GM19193 (cell line): ENCODE data around the gene CDH22.

Experiments used
- POLR2A ChIP-seq: IDR thresholded peaks from 4 replicates; pipeline ENCODE4 v1.6.1; 2011; ENCODE audit not compliant: insufficient read depth, insufficient read length; ENCODE audit errors: extremely low read depth

CDH22 gene, protein sequence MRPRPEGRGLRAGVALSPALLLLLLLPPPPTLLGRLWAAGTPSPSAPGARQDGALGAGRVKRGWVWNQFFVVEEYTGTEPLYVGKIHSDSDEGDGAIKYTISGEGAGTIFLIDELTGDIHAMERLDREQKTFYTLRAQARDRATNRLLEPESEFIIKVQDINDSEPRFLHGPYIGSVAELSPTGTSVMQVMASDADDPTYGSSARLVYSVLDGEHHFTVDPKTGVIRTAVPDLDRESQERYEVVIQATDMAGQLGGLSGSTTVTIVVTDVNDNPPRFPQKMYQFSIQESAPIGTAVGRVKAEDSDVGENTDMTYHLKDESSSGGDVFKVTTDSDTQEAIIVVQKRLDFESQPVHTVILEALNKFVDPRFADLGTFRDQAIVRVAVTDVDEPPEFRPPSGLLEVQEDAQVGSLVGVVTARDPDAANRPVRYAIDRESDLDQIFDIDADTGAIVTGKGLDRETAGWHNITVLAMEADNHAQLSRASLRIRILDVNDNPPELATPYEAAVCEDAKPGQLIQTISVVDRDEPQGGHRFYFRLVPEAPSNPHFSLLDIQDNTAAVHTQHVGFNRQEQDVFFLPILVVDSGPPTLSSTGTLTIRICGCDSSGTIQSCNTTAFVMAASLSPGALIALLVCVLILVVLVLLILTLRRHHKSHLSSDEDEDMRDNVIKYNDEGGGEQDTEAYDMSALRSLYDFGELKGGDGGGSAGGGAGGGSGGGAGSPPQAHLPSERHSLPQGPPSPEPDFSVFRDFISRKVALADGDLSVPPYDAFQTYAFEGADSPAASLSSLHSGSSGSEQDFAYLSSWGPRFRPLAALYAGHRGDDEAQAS

DNA sequence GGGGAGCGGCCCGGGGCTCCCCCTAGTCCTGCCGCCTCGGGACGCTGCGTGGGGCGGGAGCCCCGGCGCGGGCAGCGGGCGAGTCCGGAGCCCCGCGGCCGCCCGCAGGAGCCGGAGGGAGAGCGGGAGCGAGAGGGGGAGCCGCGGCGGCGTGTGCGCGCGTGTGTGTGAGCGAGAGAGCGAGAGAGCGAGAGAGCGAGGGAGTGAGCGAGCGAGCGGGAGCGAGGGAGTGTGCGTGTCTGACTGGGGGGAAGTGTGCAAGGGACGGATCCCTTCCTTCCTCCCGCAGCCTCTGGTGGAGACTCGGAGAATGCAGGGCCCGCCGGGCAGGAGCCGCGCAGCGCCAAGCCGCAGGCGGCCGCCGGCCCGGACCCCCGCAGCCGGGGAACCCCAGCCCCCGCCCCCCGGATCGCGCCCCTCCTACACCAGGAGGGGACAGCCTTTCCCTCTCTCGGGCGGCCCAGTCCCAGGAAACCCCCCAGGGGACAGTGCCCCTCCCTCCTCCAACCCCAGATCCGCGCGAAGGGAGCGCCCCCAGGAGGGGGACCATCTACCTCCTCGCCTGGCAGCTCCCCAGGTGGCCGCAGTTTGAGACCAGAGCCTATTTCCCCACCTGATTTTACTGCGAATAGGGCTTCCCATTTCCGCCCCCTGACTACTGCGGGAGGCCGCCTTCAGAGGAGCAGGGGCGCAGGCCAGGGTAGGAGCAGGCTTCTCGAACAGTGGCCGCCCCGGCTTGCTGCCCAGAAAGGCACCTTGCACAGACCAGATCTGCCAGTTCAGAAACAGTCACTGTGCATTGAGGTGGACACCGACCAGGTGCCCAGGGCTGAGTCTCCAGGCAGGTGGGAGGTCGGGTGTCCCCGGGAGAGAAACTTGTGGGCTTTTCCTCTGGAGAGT is at the start of gene CDH22:
Gene CDH22, minus strand, starts transcription at position 241 of the 900 bp plus-strand sequence. CDS start 57,204 bp downstream, outside the sequence.
- no peak for TF ChIP-seq POLR2A

DNA sequence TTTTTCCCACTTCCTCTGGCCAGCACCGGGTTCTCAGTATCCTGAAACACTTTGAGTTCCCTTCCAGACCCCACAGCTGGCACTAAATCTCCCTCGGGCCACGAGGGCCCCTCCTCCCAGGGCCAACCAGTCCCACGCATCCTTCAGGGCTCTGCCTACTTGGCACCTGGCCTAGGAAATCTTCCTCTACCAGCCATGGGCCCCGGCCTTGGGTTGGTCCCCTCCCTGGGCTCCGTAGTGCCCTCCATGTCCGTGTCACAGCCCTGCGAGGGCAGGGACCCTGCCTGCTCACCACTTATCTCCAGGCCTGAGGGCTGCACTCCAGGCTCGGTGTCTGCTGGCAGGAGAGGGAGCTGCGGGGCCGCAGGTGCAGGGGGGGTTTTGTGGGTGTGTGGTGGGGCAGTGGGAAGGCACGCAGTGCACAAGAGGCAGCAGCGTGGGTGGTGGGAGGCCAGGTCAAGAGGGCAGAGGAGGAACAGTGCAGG is 48.8 kb upstream of the CDH22 start:
- TF ChIP-seq POLR2A: no peak

- no peak for TF ChIP-seq POLR2A
These were observed 48.1 kb upstream of the CDH22 start for GRCh38 chr20:46356195-46357029.

- no peak for TF ChIP-seq POLR2A
These were observed 47.5 kb upstream of the CDH22 start for GRCh38 chr20:46355778-46356177.

DNA sequence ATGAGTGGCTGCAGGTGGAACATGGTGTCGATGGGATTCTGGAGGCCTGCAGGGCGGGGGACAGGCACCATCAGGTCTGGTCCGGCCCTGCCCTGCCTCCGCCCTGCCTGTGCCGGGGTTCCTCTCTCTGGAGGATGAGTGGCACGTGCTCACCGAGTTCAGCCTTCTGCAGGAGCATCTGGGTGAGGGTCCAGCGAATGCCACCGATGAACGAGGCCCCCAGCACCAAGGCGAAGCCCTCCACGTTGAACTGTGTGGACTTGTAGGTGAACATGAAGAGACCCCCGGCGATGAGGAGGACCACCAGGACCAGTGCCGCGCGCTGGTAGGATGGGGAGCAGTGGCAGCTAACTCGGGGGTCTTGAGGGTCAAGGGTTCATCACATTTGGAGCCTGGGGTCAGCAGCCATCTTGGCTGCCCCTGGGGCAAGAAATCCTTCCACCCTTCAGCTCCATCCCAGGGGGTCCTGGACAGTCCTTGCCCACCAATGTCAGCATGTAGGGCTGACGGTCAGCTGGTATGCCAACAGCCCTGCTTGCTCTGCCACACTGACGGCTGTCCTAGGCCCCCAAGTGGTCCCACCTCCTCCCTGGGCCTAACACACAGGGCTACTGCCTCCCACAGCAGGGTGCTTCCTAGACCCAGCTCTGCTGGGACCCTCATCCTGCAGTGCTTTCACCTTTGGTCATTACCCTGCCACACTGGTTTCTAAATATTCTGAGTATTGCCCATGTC is 46.8 kb upstream of the CDH22 start:
- no peak for TF ChIP-seq POLR2A

DNA sequence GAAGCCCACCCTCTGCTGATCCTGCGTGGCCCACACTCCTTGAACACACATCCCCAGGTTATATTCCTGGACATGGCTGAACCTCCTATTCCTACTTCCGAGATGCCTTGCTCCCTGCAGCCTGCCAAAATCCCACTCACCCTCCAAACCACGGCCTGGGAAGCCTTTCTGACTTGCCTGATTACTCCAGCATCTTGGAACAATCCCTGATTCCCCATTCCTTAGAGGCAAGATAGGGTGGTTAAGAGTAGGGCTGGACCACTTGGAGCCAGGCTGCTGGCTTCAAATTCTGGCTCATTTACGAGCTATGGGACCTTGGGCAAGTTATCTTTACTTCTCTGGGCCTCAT is 45.9 kb upstream of the CDH22 start:
- TF ChIP-seq POLR2A: no peak

DNA sequence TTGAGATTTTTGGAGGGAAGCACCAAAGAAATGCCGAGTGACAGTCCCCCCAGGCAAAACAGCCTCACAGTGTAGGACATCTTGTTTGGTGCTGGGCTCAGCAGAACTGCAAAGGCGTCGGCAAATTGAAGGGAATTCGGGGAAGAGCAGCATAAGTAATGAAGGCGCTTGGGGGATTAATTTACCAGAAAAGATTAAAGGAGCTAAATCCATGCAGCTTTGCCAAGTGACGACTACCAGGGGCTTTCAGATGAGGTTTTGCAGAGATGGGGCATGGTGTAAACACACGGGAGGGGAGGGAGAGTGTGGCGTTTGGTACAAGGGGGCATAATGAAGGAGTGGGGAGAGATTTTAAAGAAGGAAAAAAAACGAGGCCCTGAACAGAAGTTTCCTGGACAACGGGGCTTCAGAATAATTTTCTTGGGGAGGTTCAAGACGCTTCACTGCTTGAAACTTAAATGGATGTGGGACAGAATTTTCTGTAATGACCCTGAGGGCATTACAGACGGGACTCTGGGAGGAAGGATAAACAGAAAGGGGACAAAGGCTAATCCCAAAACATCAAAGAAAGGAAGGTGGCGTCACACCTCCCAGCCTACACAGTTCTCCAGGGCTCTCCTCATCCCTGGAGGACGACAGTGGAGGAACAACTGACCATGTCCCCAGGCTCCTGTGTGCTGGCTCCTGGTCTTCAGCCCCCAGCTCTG is 45.4 kb upstream of the CDH22 start:
- TF ChIP-seq POLR2A: no peak

DNA sequence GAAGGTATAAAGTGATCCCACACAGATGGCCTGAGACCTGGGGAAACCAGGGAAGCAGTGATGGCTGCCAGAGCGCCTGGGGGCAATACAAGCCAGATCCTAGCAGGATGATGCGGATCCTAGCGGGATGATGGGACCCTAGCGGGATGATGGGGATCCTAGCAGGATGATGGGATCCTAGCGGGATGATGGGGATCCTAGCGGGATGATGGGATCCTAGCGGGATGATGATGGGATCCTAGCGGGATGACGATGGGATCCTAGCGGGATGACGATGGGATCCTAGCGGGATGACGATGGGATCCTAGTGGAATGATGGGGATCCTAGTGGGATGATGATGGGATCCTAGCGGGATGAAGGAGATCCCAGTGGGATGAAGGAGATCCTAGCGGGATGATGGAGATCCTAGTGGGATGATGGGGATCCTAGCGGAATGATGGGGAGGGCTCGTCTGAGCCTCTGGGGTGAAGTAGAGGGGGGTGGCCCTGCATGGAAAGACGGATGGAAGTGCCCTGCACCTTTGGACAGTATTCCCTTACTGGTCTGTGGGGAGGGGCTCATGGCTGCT is 44.2 kb upstream of the CDH22 start:
- TF ChIP-seq POLR2A: peak; percentile 26

DNA sequence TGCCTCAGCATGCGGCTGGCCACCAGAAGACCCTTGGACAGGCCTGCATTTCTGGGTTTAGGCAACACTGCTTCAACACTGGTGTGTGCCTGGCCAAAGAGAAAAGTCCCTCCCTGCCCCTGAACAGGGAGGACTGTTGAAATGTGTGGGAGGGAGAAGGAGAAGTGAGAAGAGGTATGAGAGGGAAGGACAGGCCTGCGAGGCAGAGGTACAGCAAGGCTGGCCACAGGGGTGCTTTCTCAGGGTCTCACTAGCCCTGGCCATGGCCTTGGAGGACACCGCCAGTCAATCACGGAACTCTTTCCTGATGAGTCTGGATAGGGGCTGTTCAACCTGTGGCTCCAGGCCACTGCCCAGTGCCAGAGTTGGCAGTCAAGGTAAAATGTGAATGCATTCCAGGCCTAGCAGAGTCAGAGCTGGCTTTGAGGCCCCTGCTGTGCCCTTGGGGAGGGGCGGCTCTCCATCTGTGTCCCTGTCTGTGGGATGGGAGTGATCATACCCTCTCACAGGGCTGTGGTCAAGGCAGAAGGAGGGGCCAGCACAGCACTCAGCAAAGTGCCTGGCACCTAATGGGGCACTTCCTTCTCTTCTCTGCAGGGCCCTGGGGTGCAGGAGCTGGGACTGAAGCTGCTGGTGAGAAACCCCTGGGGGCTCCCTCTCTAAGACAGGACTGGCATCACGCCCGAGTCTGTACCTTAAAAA is 43.2 kb upstream of the CDH22 start:
- peak; percentile 1 for TF ChIP-seq POLR2A

DNA sequence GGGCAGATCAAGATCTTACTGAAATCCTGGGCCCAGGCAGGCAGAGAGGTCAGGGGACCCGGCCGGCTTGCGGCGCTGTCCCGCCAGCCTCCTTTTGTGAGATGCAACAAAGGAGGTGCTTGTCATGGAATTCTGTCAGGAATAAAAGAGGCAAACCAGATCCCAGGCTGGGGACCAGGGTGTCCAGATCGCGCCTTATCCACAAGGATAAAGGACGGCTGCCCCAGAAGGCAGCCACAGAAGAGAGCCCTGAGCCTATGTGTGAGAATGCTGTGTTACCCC is 42.6 kb upstream of the CDH22 start:
- no peak for TF ChIP-seq POLR2A

DNA sequence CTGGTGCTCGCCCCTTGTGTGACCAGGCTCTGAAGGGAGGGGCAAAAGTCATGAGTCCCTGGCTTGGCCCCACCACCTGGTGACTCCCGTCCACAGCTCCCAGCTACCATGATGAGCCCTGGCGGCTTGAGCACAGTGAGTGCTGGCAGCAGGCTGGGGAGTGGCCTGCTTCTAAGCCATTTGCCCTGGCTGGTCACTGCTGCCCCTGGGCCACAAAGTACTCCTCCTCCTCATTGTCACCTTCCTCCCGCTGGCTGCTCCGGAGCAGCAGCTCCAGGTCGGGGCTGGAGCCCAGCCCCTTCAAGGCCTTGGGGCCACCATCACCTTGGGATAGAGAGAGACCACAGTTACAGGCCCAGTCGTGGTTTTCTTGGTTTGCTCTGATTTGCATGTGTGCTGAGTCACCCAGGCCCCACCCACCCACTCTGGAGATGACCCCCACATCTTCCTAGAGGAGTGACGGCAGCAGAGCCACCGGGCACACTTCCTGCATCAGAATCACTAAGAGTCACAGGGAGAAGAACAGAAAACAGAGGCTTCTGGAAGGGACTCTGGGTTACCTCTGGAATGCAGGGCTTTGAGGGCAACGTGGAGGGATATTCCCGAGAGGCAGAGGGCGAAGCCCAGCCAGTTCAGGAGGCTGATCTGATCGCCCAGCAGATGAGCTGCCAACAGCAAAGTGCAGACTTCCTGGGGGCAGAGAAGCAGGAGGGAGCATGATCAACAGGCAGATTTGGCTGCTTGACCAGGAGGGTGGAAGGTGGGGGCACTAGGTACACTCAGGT is 42.1 kb upstream of the CDH22 start:
- peak; percentile 38 for TF ChIP-seq POLR2A
